CD8-positive, alpha-beta memory T cell (primary cell): Measurements from ENCODE around the gene MIB2. TPM values are rescaled to one million over a fixed set of nuclear protein-coding genes. Genes with fewer than 3 reads are reported as not detected.

Experiments
- CTCF ChIA-PET: fragments of 350-600 bp; sonication (Branson Sonifier 250); formaldehyde crosslinking; loops from one replicate; lab custom pipeline; 2021; ENCODE audit warnings: antibody characterized with exemption; lab: Charles Lee
- POLR2A ChIA-PET: fragments of 350-600 bp; sonication (Branson Sonifier 250); formaldehyde crosslinking; loops from one replicate; lab custom pipeline; 2021; ENCODE audit warnings: antibody characterized with exemption; lab: Charles Lee
- DNase-seq, 5 donors: peaks; one replicate each; pipeline versions ENCODE4 v3.0.0 to v3.0.0-alpha.2; 2020 to 2022; ENCODE audit warnings: mixed read lengths in 1 of 5
- H3K27ac ChIP-seq: one replicate; pipeline ENCODE4 v1.7.0; 2013; ENCODE audit warnings: low read depth, mild to moderate bottlenecking, low read length, moderate library complexity
- H3K27me3 ChIP-seq: 2 replicates; pipeline ENCODE4 v1.7.0; 2013; ENCODE audit warnings: low read length, mild to moderate bottlenecking; ENCODE audit not compliant: insufficient read depth, poor library complexity, severe bottlenecking
- H3K36me3 ChIP-seq: 2 replicates; pipeline ENCODE4 v1.7.0; 2013; ENCODE audit warnings: mild to moderate bottlenecking, low read length, moderate library complexity; ENCODE audit not compliant: insufficient read depth
- H3K4me1 ChIP-seq: 2 replicates; pipeline ENCODE4 v1.7.0; 2013; ENCODE audit warnings: mild to moderate bottlenecking, low read length, moderate library complexity; ENCODE audit not compliant: insufficient read depth
- H3K4me3 ChIP-seq: 2 replicates; pipeline ENCODE4 v1.7.0; 2013; ENCODE audit warnings: mild to moderate bottlenecking, low read length
- H3K9me3 ChIP-seq: 2 replicates; pipeline ENCODE4 v1.7.0; 2013; ENCODE audit warnings: mild to moderate bottlenecking, low read length
- H3K27ac Mint-ChIP-seq, 8 donors: one replicate each; pipeline ENCODE4 v1.8.0; 2020 to 2021; ENCODE audit warnings: mixed read lengths in 8 of 8, mild to moderate bottlenecking in 6 of 8, inconsistent platforms in 3 of 8, moderate library complexity in 3 of 8
- H3K27me3 Mint-ChIP-seq, 2 donors: one replicate each; pipeline ENCODE4 v1.8.0; 2020 to 2021; ENCODE audit warnings: mixed read lengths in 2 of 2, mild to moderate bottlenecking in 1 of 2, moderate library complexity in 1 of 2
- H3K36me3 Mint-ChIP-seq, 3 donors: one replicate each; pipeline ENCODE4 v1.8.0; 2020 to 2021; ENCODE audit warnings: mixed read lengths in 3 of 3, inconsistent platforms in 1 of 3, mild to moderate bottlenecking in 1 of 3
- H3K4me1 Mint-ChIP-seq, 3 donors: one replicate each; pipeline ENCODE4 v1.8.0; 2020 to 2021; ENCODE audit warnings: mixed read lengths in 3 of 3, inconsistent platforms in 1 of 3, mild to moderate bottlenecking in 1 of 3
- H3K4me3 Mint-ChIP-seq, 7 donors: one replicate each; pipeline ENCODE4 v1.8.0; 2020 to 2021; ENCODE audit warnings: mixed read lengths in 7 of 7, mild to moderate bottlenecking in 6 of 7, moderate library complexity in 4 of 7, inconsistent platforms in 2 of 7
- H3K9me3 Mint-ChIP-seq, 5 donors: one replicate each; pipeline ENCODE4 v1.8.0; 2020 to 2022; ENCODE audit warnings: mixed read lengths in 5 of 5, mild to moderate bottlenecking in 3 of 5, moderate library complexity in 2 of 5, inconsistent platforms in 1 of 5
- polyA plus RNA-seq: library from polyadenylated mRNA; unstranded; fragments of 300-500 nt; fragmentation: Illumina TruSeq; gene quantifications from one replicate; pipeline ENCODE4 v1.2.3, GENCODE V29; 2021
- total RNA-seq, 2 experiments: library from RNA; stranded (reverse); gene quantifications; one replicate each; pipeline ENCODE4 v1.2.3, GENCODE V29; 2021

The MIB2 gene
- total and polyA plus RNA-seq, 3 experiments from 2014 or later: 40.4 to 46.6 (median 45.7) TPM

GRCh38 chr1:1614954-1615255, 395 bp upstream of the MIB2 start:
- H3K36me3 Mint-ChIP-seq: peaks cover 0 to 21% (median 0%) of the 10 kb centered on the region in 3 donors
- H3K9me3 ChIP-seq: no peaks in the 10 kb centered on the region
- peaks cover 4% of the 10 kb centered on the region for H3K36me3 ChIP-seq
- peak overlapping the region; percentile 99 for H3K27ac ChIP-seq
- peak overlapping the region; percentile 91 to 98 (median 93) for H3K4me3 Mint-ChIP-seq
- DNase-seq: no peak
- no peaks in the 10 kb centered on the region for H3K27me3 ChIP-seq
- POLR2A ChIA-PET: interaction anchor here (1.0 to 4.0 kb wide), 5 partner anchors 11 to 240 kb away, joined by 4 to 101 read pairs (median 8); partner anchors contain the start of gene AURKAIP1
- H3K27ac Mint-ChIP-seq: peak overlapping the region; percentile 97 to 100 (median 98)
- no peaks in the 10 kb centered on the region for H3K27me3 Mint-ChIP-seq
- H3K9me3 Mint-ChIP-seq: peaks cover 0 to 4% (median 0%) of the 10 kb centered on the region in 5 donors
- peaks cover 30% of the 10 kb centered on the region for H3K4me1 ChIP-seq
- peak overlapping the region; percentile 95 for H3K4me3 ChIP-seq
- CTCF ChIA-PET: interaction anchor here (1.0 to 3.0 kb wide), 3 partner anchors 15 to 430 kb away, joined by 3 to 29 read pairs (median 6); no protein-coding TSS in a partner anchor
- H3K4me1 Mint-ChIP-seq: peaks cover 21 to 37% (median 22%) of the 10 kb centered on the region in 3 donors

GRCh38 chr1:1616045-1616790, 918 bp downstream of the MIB2 start:
- Mint-ChIP-seq H3K9me3 (peaks cover 0 to 4% (median 0%) of the 10 kb centered on the region in 5 donors), H3K27ac (peak overlapping the region; percentile 50 to 90 (median 84)), H3K4me1 (peaks cover 21 to 37% (median 22%) of the 10 kb centered on the region in 3 donors), H3K27me3 (no peaks in the 10 kb centered on the region), H3K36me3 (peaks cover 0 to 21% (median 0%) of the 10 kb centered on the region in 3 donors), H3K4me3 (peak overlapping the region; percentile 78 to 92 (median 84))
- ChIA-PET CTCF (interaction anchor here (2.6 to 3.6 kb wide), 3 partner anchors 13 to 38 kb away, joined by 6 to 29 read pairs (median 17); no protein-coding TSS in a partner anchor), POLR2A (interaction anchor here (0.6 to 4.0 kb wide), 8 partner anchors 10 to 1714 kb away, joined by 3 to 101 read pairs (median 6); partner anchors contain the start of genes AURKAIP1 and CDK11A)
- Histone ChIP-seq H3K4me1 (peaks cover 30% of the 10 kb centered on the region), H3K27me3 (no peaks in the 10 kb centered on the region), H3K36me3 (peaks cover 4% of the 10 kb centered on the region), H3K9me3 (no peaks in the 10 kb centered on the region), H3K27ac (peak overlapping the region; percentile 99), H3K4me3 (peak overlapping the region; percentile 53)
- peak in 3 of 5 donors; percentile 46 to 51 (median 51) for DNase-seq

- POLR2A ChIA-PET: interaction anchor here (0.6 to 4.0 kb wide), 2 partner anchors 13 to 285 kb away, joined by 4 to 101 read pairs; no protein-coding TSS in a partner anchor
- Histone ChIP-seq H3K9me3 (no peaks in the 10 kb centered on the region), H3K27ac (peak overlapping the region; percentile 99), H3K27me3 (no peaks in the 10 kb centered on the region), H3K4me3 (peak overlapping the region; percentile 53), H3K4me1 (peaks cover 30% of the 10 kb centered on the region), H3K36me3 (peaks cover 4% of the 10 kb centered on the region)
- Mint-ChIP-seq H3K4me3 (peak overlapping the region; percentile 78 to 92 (median 84)), H3K9me3 (peaks cover 0 to 4% (median 0%) of the 10 kb centered on the region in 5 donors), H3K4me1 (peaks cover 21 to 37% (median 22%) of the 10 kb centered on the region in 3 donors), H3K36me3 (peaks cover 0 to 21% (median 0%) of the 10 kb centered on the region in 3 donors), H3K27ac (peak overlapping the region in 6 of 8 donors; percentile 50 to 90 (median 84)), H3K27me3 (no peaks in the 10 kb centered on the region)
- no peak for DNase-seq
- CTCF ChIA-PET: interaction anchor here (3.6 kb wide), 1 partner anchor 13 kb away, joined by 17 read pairs; no protein-coding TSS in a partner anchor
These were observed 1.5 kb downstream of the MIB2 start for GRCh38 chr1:1616838-1617237.

DNA sequence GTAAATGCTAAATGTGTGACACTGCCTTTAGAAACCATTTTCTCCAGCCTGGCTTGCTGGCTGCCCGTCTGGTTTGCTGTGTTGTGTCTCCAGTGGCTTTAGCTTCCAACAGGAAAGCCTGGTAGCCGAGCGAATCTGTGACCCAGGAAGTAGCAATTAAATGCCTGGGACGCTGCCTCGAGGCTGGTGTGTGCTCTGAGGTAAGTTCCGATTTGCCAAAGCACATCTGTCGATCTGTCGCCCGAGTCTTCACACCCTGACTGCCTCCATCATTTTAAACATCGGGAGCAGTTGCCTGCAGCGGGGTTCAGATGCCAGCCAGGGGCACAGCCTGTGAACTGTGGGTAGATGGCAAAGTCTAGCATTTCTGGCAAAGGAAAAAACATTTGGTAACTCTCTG, 2.2 kb downstream of the MIB2 start:
- Mint-ChIP-seq H3K27me3 (no peaks in the 10 kb centered on the region), H3K27ac (peak overlapping the region in 5 of 8 donors; percentile 29 to 90 (median 50)), H3K4me3 (peak overlapping the region; percentile 78 to 92 (median 84)), H3K36me3 (peaks cover 0 to 19% (median 0%) of the 10 kb centered on the region in 3 donors), H3K9me3 (peaks cover 0 to 4% (median 0%) of the 10 kb centered on the region in 5 donors), H3K4me1 (peaks cover 17 to 33% (median 22%) of the 10 kb centered on the region in 3 donors)
- Histone ChIP-seq H3K9me3 (no peaks in the 10 kb centered on the region), H3K27ac (no peak overlapping the region), H3K27me3 (no peaks in the 10 kb centered on the region), H3K36me3 (peaks cover 4% of the 10 kb centered on the region), H3K4me3 (no peak overlapping the region), H3K4me1 (peaks cover 30% of the 10 kb centered on the region)
- ChIA-PET CTCF (interaction anchor here (3.6 kb wide), 1 partner anchor 12 kb away, joined by 17 read pairs; no protein-coding TSS in a partner anchor), POLR2A (interaction anchor here (0.8 to 4.0 kb wide), 2 partner anchors 11 to 12 kb away, joined by 3 to 101 read pairs; no protein-coding TSS in a partner anchor)
- DNase-seq: no peak

DNA sequence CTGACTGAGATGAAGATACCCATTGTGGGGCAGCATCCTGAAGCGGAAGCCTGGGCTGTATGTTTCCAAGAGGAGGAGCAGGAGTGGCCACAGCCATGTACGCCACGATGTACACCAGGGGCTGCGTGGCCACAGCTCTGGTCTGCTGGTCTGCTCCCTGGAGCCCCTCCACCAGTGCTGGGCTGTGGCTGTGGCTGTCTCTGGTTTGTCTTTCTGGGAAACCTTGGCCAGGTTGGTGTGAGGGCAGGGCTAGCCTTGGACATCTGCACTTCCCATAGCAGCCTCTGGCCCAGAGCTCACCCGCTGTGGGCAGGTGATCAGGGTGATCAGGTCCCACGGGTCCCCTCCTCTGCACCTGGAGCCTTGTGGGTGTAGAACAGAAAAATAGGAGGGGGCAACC, 2.6 kb downstream of the MIB2 start:
- peak overlapping the region in 6 of 7 donors; percentile 24 to 86 (median 82) for H3K4me3 Mint-ChIP-seq
- peaks cover 0 to 4% (median 0%) of the 10 kb centered on the region in 5 donors for H3K9me3 Mint-ChIP-seq
- H3K27me3 Mint-ChIP-seq: peaks cover 0 to 2% of the 10 kb centered on the region in 2 donors
- H3K36me3 Mint-ChIP-seq: peaks cover 0 to 19% (median 0%) of the 10 kb centered on the region in 3 donors
- H3K27ac Mint-ChIP-seq: peak overlapping the region in 1 of 8 donors; percentile 90
- peaks cover 17 to 35% (median 23%) of the 10 kb centered on the region in 3 donors for H3K4me1 Mint-ChIP-seq
- H3K9me3 ChIP-seq: no peaks in the 10 kb centered on the region
- H3K27me3 ChIP-seq: no peaks in the 10 kb centered on the region
- no peak overlapping the region for H3K4me3 ChIP-seq
- ChIA-PET POLR2A (interaction anchor here (0.8 kb wide), 1 partner anchor 10 kb away, joined by 3 read pairs; no protein-coding TSS in a partner anchor), CTCF (interaction anchor here (3.6 kb wide), 1 partner anchor 11 kb away, joined by 17 read pairs; no protein-coding TSS in a partner anchor)
- peaks cover 4% of the 10 kb centered on the region for H3K36me3 ChIP-seq
- H3K4me1 ChIP-seq: peaks cover 30% of the 10 kb centered on the region
- H3K27ac ChIP-seq: no peak overlapping the region
- DNase-seq: no peak

- Mint-ChIP-seq H3K27me3 (peaks cover 0 to 2% of the 10 kb centered on the region in 2 donors), H3K36me3 (peaks cover 0 to 19% (median 0%) of the 10 kb centered on the region in 3 donors), H3K9me3 (peaks cover 0 to 4% (median 0%) of the 10 kb centered on the region in 5 donors), H3K4me3 (peak overlapping the region in 1 of 7 donors; percentile 18), H3K27ac (peak overlapping the region in 1 of 8 donors; percentile 56), H3K4me1 (peaks cover 16 to 34% (median 22%) of the 10 kb centered on the region in 3 donors)
- Histone ChIP-seq H3K36me3 (peaks cover 4% of the 10 kb centered on the region), H3K27me3 (no peaks in the 10 kb centered on the region), H3K4me1 (peaks cover 28% of the 10 kb centered on the region), H3K27ac (no peak overlapping the region), H3K4me3 (no peak overlapping the region), H3K9me3 (no peaks in the 10 kb centered on the region)
- DNase-seq: no peak
- ChIA-PET POLR2A (interaction anchor here (0.8 to 1.5 kb wide), 2 partner anchors 10 to 11 kb away, joined by 3 to 8 read pairs; no protein-coding TSS in a partner anchor), CTCF (interaction anchor here (3.6 kb wide), 1 partner anchor 11 kb away, joined by 17 read pairs; no protein-coding TSS in a partner anchor)
These were observed 3.2 kb downstream of the MIB2 start for GRCh38 chr1:1618396-1619068.

DNA sequence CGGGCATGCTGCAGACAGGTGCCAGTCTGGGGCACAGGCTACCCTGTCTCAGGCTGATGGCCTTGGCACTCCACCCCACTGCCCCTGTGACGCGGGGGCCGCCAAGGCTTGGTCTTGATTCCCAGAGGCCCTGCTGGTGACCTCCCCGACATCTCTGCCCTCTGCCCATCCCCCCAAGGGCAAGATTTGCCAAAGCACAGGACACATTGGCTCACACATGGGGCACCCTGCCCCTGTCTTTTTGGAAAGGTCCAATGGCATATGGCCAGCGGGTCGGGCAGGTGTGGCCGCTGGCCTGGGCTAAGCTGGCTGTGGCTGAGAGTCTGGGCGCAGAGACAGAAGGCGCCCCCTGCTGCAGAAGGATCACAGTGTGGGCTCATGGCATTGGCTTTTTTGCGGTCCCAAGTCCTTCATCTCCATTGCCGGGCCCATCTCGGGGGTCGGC, 4.6 kb downstream of the MIB2 start:
- CTCF ChIA-PET: interaction anchor here (3.6 kb wide), 1 partner anchor 9 kb away, joined by 17 read pairs; no protein-coding TSS in a partner anchor
- H3K36me3 Mint-ChIP-seq: peaks cover 0 to 10% (median 0%) of the 10 kb centered on the region in 3 donors
- no peak for DNase-seq

More for the DNA sequence above, 4.6 kb downstream of the MIB2 start:
- H3K4me3 Mint-ChIP-seq: peak overlapping the region in 1 of 7 donors; percentile 24
- H3K9me3 Mint-ChIP-seq: peaks cover 0 to 2% (median 0%) of the 10 kb centered on the region in 5 donors
- H3K4me3 ChIP-seq: no peak overlapping the region
- H3K4me1 ChIP-seq: peaks cover 15% of the 10 kb centered on the region
- H3K9me3 ChIP-seq: no peaks in the 10 kb centered on the region
- H3K36me3 ChIP-seq: peaks cover 4% of the 10 kb centered on the region
- H3K4me1 Mint-ChIP-seq: peaks cover 2 to 27% (median 10%) of the 10 kb centered on the region in 3 donors
- no peaks in the 10 kb centered on the region for H3K27me3 ChIP-seq
- H3K27ac Mint-ChIP-seq: no peak overlapping the region
- H3K27ac ChIP-seq: no peak overlapping the region
- H3K27me3 Mint-ChIP-seq: peaks cover 0 to 2% of the 10 kb centered on the region in 2 donors
- POLR2A ChIA-PET: interaction anchor here (1.5 kb wide), 1 partner anchor 9 kb away, joined by 8 read pairs; no protein-coding TSS in a partner anchor
